ENCODE data around the gene RPP40.
"Not testable (repeated sequence)": the region's sequence is repeated elsewhere in the genome, so short reads cannot be mapped to it uniquely, and the experiment has no call there.

RPP40 gene

DNA sequence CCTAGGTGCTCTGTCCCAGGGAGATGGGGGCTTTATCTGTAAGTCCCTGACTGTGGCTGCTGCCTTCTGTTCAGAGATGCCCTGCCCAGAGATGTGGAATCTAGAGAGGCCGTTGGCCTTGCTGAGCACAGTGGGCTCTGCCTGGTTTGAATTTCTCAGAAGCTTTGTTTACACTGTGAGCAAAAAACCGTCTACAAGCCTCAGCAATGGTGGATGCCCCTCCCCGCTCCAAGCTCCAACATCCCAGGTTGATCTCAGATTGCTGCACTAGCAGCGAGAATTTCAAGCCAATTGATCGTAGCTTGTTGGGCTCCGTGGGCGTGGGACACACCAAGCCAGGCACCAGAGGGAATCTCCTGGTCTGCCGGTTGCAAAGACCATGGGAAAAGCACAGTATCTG lies 16.3 kb upstream of the RPP40 start:
- no peak for DNase-seq (ENCODE audit: low read depth in 2 of 2)

DNA sequence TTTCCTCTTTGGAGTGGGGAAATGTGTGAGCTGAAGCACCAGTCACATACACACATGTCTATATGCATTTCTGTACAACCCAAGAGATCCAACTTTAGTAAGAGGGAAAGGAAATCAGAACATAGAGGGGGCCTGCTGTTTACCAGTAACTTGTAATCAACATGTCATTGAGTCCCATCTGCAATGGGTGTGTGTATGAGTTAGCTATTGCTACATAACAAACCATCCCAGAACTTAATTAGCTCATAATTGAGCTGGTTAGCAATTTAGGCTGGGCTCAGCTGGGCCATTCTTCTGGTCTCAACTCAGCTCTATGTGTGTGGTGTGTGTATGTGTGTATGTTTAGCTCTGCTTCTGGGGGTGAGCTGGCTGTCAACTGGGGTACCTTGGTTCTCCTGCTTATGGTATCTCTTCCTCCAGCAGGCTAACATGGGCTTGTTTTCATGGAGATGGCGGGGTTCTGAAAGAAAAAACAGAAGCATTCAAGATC lies 10.3 kb upstream of the RPP40 start:
- no peak for DNase-seq (ENCODE audit: low read depth in 2 of 2)

DNA sequence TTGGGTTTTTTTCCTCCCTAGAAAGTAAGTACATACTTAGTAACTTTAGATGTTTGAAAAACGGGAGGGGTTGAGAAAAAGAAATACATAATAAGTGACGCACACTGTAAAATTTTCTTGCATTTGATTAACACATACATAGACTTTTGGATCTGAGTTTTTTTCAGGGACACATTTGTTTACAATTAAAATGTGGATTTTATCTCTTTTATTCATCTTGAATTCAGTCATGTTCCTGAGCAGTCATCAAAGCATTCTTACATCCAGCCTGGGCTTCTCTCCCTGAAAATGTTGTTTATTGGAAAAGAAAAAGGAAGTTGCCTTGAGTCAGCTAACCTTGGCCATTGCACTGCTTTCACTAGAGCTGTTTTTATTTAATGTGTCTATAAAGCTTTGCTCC lies 8.7 kb upstream of the RPP40 start:
- DNase-seq (ENCODE audit: low read depth in 2 of 2), result no peak

DNA sequence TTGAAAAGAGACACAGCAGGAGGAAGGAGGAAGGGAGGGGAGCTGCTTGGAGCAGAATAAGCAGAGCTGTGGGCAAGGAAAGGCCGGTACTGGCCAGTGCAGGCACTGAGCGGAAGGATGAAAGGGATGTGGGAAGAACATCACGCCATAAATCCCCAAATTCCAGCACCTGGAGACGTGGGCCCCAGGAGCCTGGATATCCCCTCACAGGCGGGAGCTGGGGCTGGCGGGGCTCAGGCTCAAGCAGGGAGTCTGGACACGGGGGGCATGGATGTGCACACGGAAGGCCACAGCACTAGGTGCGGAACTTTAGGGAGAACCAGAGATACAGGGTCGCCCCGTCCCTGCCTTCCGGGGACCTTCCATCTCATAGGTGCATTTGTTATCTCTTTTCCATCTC lies 7.5 kb upstream of the RPP40 start:
- no peak for DNase-seq (ENCODE audit: low read depth in 2 of 2)

DNA sequence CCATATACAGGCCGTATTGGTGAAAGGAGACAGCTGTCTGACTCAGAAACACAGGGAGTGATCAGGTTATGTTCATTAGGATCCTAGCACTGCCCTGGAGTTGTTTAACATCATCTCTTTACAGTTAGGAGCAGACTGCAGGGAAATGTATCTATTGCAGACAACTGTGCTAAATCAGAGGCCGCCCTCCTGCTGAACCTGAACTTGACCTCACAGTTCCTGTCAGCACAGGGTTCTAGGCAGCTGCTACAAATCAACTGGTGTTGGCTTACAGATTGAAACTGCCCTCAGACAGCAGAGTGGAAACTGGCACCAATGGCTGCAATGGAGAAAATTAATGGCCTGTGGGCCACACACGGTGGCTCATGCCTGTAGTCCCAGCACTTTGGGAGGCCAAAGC lies 3.7 kb upstream of the RPP40 start:
- DNase-seq (ENCODE audit: low read depth in 2 of 2), result no peak

DNA sequence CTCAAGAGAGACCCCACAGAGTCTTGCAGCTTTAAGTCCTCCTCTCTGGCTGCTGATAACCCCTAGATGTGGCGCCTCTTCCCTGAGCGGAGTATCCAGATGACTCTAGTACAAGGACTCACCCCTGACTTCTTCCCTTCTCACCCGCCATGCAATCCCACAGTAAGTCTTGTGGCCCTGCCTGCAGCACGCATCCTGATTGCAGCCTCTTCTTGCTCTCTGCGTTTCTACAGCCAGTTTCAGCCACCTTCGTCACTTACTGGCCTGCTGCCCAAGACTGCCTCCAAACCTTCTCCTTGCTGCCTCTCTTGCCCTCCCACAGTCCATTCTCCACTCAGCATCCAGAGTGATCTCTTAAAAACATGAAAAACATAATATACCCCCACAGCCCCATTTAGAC lies 2.4 kb upstream of the RPP40 start:
- no peak for DNase-seq (ENCODE audit: low read depth in 2 of 2)

DNA sequence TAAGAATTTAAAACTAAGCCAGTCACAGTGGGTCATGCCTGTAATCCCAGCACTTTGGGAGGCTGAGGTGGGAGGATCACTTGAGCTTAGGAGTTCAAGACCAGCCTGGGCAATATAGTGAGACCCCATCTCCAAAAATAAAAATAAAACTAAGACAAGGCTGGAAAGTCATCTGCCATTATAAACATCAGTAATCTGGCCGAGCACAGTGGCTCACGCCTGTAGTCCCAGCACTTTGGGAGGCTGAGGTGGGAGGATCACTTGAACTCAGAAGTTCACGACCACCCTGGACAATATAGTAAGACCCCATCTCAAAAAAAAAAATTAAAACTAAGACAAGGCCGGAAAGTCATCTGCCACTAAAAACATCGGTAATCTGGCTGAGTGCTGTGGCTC lies 1.2 kb upstream of the RPP40 start:
- DNase-seq (ENCODE audit: low read depth in 2 of 2), result not testable (repeated sequence)

DNA sequence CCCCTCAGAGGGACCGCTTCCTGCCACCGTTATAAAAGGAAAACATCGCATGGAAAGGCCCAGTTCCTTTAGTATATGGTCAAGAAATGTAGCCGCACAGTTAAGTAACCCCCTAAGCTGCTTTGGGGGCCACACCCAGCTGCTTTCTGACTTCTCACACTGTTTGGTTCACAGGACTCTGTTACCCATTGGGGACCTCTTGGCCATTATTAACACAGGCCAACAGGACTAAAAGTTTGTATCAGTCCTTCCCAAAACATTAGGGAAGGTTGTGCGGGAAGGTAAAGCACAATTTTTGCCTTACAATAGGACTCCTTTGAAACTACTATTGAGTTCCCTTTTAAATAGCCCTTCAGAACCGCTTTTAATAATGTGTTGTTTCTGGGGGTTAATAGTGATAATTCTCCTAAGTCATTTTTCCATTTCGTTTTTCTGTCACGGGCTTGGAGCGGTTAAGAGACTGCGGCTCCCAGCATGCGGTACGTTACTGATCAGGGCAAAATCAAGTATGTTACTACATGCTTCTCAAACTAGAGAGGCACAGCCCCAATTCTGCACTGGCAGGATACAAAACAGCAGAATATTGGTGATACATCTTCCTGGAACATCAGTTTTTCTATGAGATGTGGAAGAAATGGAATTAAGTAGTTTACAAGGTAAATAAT lies 668 bp upstream of the RPP40 start:
- DNase-seq (ENCODE audit: low read depth in 2 of 2), result no peak

DNA sequence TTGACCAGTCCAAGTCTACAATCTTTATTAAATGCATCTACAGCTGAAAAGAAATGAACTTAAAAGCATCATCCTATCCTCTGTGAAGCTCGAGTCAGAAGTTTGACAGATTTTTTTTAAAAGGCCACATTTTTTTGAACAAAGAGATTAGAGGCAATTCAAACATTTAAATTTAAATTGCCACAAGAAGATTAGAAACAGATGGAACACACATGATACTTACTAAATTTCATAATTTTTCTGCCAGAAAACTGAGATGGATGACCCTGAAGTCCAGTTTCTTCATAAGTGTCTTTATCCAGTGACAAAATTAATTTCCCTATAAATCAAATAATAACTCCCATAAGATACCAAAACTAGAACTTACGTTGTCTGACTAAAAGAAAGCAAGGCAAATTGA lies 4.3 kb downstream of the RPP40 start:
- DNase-seq (ENCODE audit: low read depth in 2 of 2), result no peak

DNA sequence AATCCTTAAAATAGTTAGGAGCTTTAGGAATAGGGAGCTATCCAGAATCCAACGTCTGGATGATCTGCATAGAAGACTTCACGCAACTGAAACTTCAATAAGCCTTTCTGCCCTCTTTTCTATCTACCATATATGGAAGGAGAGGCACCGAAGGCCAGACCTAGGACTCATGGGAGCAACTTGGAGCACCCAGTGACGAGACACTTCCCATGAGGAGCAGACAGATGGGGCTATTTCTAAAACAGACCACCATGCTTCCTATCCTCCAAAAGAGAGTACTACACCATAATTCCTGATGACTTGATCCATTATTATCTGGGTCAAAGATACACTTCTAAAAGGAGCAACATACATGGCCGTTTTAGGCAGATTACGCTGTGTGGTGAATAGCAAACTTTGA lies 6.0 kb downstream of the RPP40 start:
- no peak for DNase-seq (ENCODE audit: low read depth in 2 of 2)

DNA sequence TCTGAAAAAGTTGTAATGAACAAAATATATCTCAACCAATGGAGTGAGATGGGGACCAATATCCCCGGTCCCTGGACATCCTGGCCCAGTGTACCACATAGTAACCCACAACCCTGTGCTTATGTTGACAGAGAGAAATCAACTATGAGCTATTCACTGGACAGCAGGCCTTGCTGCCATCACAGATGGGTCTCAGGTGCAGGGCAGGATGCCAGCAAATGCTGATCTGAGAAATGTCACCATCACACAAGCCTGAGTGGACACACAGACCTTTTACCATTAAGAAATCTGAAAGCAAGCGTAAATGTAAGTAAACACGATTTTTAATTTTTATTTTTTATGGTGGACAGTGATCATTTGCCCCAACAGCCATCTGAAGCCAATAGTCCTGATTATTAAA lies 9.1 kb downstream of the RPP40 start:
- DNase-seq (ENCODE audit: low read depth in 2 of 2), result no peak

DNA sequence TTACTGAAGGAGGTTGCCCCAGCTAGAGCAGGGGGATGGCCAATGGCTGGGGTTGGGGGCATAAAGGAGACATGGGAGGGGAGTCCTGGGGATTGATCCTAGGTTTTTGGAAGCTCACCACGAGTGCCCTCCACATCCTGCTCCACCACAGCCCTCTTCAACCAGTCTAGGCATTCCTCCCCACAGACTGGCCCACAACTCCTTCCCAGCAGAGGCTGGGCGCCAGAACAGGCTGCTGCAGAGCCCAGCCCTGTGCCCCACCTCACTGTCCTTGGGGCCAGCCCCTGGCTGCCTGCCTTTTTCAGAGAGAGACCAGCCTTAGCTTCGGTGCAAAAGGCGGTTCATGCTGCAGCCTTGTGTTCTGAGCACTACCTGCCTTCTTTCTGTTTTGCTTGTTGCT lies 16.4 kb downstream of the RPP40 start:
- no peak for DNase-seq (ENCODE audit: low read depth in 2 of 2)

DNA sequence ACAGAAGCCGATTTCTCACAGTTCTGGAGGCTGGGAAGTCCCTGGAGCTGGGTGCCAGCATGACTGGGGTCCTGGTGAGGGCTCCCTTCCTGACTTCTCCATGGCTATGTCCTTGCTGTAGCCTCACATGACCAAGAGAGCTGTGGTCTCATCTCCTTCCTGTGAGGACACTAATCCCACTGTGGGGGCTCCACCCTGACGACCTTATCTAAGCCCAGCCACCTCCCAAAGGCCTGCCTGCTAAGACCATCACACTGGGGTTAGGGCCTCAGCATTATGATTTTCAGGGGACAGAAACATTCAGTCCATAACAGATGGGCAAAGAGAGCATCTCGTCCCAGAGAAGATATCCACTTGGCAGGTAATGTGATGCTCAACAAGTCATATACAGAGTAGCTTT lies 16.8 kb downstream of the RPP40 start:
- no peak for DNase-seq (ENCODE audit: low read depth in 2 of 2)

DNA sequence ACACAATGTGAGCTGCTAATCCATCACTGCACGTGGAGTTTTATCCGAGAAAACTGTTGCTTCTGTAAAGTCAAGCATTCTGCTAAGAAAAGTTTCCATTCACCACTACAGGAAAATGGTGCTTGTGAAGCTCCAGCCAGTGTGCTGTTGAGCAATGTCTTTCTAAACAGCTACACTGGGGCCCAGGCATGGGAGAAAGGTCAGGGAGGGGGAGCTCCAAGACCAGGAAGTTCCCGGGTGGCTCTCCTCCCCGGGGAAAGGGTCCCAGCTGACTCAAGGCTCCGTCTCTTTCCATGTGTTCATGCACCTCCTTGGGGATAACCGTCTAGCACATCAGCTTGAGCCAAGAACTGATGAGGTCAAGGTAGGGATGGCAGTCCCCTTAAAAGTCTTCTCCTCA lies 20.5 kb downstream of the RPP40 start:
- no peak for DNase-seq (ENCODE audit: low read depth in 2 of 2)

DNA sequence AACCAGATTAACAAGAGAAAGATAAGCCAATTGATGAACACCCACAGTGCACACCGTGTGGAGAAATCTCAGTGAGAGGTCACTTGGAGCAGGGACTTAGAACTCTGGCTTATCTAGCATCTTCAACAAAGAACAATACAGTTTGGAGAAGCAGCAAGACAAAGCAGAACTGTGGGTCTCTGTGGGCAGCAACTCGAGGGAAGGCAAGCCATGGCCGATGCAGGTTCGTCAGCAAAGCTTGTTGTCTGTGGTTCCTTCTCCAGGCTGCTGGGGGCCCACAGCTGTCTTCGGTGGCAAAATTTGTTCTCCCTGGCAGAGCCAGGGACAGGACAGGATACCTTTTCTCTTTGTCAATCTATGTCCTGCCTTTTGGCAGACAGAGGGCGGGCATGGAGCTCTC lies 22.1 kb downstream of the RPP40 start:
- DNase-seq (ENCODE audit: low read depth in 2 of 2), result no peak

DNA sequence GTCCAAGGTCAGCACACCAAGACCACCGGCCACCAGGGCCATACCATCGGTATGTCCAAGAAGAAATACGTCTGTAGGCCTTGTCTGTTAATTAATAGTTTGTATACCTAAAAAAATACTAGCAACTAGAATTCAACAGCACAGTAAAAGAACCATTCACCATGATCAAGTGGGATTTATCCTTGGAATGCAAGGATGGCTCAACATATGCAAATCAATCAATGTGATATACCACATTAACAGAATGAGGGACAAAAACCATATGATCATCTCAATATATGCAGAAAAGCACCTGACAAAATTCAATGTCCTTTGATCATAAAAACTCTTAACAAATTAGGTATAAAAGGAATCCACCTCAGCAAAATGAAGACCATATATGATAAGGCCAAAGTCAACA lies 24.4 kb downstream of the RPP40 start:
- no peak for DNase-seq (ENCODE audit: low read depth in 2 of 2)

DNA sequence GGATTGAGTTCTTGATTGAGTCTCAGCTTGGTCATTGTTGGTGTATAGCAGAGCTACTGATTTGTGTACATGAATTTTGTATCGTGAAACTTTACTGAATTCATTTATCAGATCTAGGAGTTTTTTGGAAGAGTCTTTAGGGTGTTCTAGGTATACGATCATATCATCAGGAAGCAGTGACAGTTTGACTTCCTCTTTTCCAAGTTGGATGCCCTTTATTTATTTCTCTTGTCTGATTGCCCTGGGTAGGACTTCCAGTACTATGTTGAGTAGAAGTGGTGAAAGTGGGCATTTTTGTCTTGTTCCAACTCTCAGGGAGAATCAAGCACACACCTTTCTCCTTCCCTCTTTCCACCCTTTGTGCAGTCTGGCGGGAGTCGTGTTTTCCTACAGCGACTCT lies 26.4 kb downstream of the RPP40 start:
- no peak for DNase-seq (ENCODE audit: low read depth in 2 of 2)

DNA sequence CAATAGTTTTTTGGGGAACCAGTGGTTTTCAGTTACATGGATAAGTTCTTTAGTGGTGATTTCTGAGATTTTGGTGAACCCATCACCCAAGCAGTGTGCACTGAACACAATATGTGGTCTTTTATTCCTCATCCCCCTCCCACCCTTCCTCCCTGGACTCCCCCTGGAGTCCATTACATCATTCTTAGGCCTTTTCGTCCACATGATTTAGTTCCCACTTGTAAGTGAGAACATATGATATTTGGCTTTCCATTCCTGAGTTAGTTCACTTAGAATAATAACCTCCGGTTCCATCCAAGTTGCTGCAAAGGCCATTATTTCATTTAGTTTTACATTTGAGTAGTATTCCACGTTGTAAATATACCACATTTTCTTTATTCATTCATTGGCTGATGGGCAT lies 28.3 kb downstream of the RPP40 start:
- no peak for DNase-seq (ENCODE audit: low read depth in 2 of 2)

DNA sequence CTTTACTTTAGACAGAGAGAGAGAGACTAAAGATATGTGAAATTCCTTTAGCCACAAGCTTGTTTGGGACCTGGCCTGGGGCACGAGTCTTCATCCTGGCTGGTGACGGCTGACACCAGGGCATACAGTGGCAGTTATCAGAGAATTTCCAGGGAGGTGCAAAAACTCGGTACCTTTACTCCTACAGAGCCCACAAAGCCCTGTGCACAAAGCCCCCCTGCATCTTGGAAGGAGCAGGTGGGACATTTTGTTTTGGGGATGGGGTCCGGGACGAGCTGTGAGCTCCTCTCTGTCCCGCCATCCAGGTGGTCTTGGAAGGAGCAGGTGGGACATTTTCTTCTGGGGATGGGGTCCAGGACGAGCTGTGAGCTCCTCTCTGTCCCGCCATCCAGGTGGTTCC lies 28.9 kb downstream of the RPP40 start:
- no peak for DNase-seq (ENCODE audit: low read depth in 2 of 2)

DNA sequence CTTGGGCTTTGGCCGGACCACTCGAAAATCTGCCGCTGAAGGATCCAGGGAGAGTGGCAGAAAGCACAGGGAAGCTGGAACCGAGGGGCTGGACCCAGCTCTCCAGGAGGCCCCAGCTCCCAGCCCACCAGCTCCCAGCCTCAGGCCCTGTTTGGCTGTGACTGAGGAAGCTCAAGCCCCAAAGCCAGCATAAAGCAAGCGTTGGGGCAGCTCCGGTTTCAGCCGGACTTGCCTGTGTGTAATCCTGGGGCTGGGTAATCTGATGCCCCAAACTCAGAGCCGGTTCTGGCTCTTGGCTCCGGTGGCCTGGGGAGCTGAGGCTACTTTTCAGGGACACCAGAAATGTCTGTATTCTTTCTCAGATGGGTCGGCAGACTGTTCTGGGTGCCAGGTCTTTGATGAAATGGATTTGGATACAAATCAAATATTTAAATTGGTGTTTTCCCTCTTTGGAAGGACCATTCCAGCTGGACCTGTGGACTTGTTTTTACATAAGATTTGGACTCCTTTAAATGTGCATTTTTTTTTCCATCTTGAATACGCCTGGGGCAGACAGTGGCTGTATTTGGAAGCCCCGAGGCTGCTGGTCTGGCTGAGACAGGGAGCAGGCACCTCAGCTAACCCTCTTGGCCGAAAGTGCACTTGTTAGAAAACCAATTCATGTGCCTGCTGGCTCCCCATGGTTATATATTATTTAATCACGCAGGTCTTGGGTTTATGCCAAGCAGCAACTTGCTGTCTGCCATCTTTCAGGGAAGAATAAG lies 29.7 kb downstream of the RPP40 start:
- no peak for DNase-seq (ENCODE audit: low read depth in 2 of 2)

DNA sequence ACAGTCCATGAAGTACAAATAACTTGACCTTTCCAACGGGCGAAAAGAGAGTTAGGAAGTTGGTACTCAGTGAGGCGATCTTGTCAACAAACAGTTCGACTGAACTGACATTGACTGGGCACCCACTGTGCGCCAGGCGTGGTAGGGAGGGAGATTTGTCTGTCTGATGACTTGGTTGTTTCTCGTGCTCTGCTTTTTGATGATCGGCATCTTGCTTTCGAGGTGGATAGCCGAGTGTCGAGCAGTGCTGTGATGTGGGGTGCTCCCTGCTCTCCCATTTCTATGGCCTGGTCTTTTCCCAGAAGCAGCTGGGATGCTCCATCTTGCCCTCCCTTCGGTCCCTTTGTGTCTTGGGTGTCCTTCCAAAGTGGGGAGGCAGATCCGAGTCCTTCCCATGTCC lies 30.4 kb downstream of the RPP40 start:
- no peak for DNase-seq (ENCODE audit: low read depth in 2 of 2)

DNA sequence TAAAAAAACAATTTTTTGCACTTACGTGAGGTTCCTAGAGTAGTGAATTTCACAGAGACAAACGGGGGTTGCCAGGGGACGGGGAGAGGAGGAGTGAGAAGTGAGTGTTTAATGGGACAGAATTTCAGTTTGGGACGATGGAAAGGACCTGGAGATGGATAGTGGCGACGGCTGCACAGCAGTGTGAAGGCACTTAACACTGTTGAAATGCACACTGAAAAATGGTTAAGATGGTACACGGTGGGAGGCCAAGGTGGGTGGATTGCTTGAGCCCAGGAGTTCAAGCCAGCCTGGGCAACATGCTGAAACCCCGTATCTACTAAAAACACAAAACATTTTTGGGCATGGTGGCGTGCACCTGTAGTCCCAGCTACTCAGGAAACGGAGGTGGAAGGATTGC lies 31.4 kb downstream of the RPP40 start:
- no peak for DNase-seq (ENCODE audit: low read depth in 2 of 2)

DNA sequence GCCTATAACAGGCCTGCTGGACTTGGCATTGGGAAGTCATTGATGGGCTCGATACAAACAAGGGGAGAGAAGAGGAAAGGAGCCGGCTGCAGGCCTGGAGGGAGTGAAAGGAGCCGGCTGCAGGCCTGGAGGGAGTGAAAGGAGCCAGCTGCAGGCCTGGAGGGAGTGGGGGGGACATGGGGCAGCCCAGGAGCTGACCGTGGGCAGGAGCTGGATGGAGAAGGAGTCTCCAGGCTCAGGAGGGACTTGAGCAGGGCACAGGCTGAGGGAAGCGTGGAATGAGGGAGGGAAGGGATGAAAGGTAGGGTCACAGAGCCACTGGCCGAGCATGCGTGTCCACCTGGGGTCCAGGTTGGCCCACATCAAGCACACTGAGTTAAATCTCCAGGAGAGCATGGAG lies 32.0 kb downstream of the RPP40 start:
- DNase-seq (ENCODE audit: low read depth in 2 of 2), result no peak
